GM23248 (cell line): ENCODE measurements around the gene FAM227B.

Experiments used
- EZH2 ChIP-seq: fragments of 200-600 bp; sonication (generic); IDR thresholded peaks from 2 replicates; pipeline ENCODE4 v1.6.1; 2018; ENCODE audit warnings: antibody characterized with exemption, mild to moderate bottlenecking; ENCODE audit not compliant: insufficient read depth, poor library complexity, severe bottlenecking
- EZH2phosphoT487 ChIP-seq: fragments of 200-600 bp; sonication (generic); IDR thresholded peaks from 2 replicates; pipeline ENCODE4 v1.6.1; 2018; ENCODE audit warnings: antibody characterized with exemption, moderate library complexity, mild to moderate bottlenecking, low read depth; ENCODE audit not compliant: insufficient read depth

GRCh38 chr15:49423021-49423420, 197.6 kb downstream of the FAM227B start, which contains the start of gene FGF7:
- TF ChIP-seq EZH2phosphoT487 (no peak), EZH2 (no peak)
